SK-N-SH (cell line): ENCODE data around the gene AFAP1. TPM values are rescaled to one million over a fixed set of nuclear protein-coding genes. Genes with fewer than 3 reads are reported as not detected.
A peak's percentile ranks its signal among the peaks of the same experiment; 100 is the strongest.

Source experiments
- CTCF ChIA-PET: fragments of 300-600, 350-600 bp; formaldehyde crosslinking; extraction: SDS; loops from one replicate; lab custom pipeline; 2021; lab: Yijun Ruan, JAX
- POLR2A ChIA-PET: fragments of 350-600 bp; sonication (Branson Sonifier 250); formaldehyde crosslinking; extraction: SDS; loops from one replicate; lab custom pipeline; 2020; ENCODE audit warnings: antibody characterized with exemption, inconsistent platforms; lab: Yijun Ruan, JAX
- DNase-seq: peaks from one replicate; pipeline ENCODE4 v3.0.0; 2012
- H2AFZ ChIP-seq: fragments of 200-600 bp; sonication (generic); 2 replicates; pipeline ENCODE4 v1.8.1; 2016; ENCODE audit warnings: antibody characterized with exemption, mild to moderate bottlenecking, low read depth
- H3F3A ChIP-seq: fragments of 200-600 bp; sonication (generic); replicated peaks from 2 replicates; pipeline ENCODE3; 2016; ENCODE audit warnings: antibody characterized with exemption, mild to moderate bottlenecking; ENCODE audit not compliant: insufficient read depth
- H3K27ac ChIP-seq, 2 experiments: fragments of 200-500 bp in 1 of 2; fragments of 200-600 bp in 1 of 2; sonication (Bioruptor generic) in 1 of 2; sonication (generic), shearing (Covaris generic) in 1 of 2; 2 replicates each; pipeline versions ENCODE4 v1.5.1 to v1.6.1; 2014 to 2016; ENCODE audit warnings: low read depth in 2 of 2, inconsistent platforms in 1 of 2, low read length in 1 of 2, mild to moderate bottlenecking in 1 of 2, mixed read lengths in 1 of 2
- H3K27me3 ChIP-seq: fragments of 200-600 bp; sonication (generic), shearing (Covaris generic); 2 replicates; pipeline ENCODE4 v1.6.1; 2016; ENCODE audit warnings: mixed run types; ENCODE audit not compliant: insufficient read depth
- H3K36me3 ChIP-seq, 2 experiments: fragments of 200-500 bp in 1 of 2; fragments of 200-600 bp in 1 of 2; sonication (Bioruptor generic) in 1 of 2; sonication (generic) in 1 of 2; replicated peaks in 1 of 2; 2 replicates each; pipeline versions ENCODE3 to v1.5.1; 2014 to 2016; ENCODE audit warnings: low read length in 1 of 2, mild to moderate bottlenecking in 1 of 2; ENCODE audit not compliant: insufficient read depth in 2 of 2, control insufficient read depth in 1 of 2
- H3K4me1 ChIP-seq, 2 experiments: fragments of 200-500 bp in 1 of 2; fragments of 200-600 bp in 1 of 2; sonication (Bioruptor generic) in 1 of 2; sonication (generic), shearing (Covaris generic) in 1 of 2; 2 replicates each; pipeline versions ENCODE4 v1.5.1 to v1.6.1; 2014 to 2016; ENCODE audit warnings: low read depth in 1 of 2, low read length in 1 of 2, mixed run types in 1 of 2; ENCODE audit not compliant: insufficient read depth in 2 of 2, control insufficient read depth in 1 of 2
- H3K4me2 ChIP-seq: fragments of 200-600 bp; sonication (generic), shearing (Covaris generic); 2 replicates; pipeline ENCODE4 v1.6.1; 2017; ENCODE audit warnings: mixed run types
- H3K4me3 ChIP-seq, 2 experiments: fragments of 200-500 bp in 1 of 2; fragments of 200-600 bp in 1 of 2; sonication (Bioruptor generic) in 1 of 2; sonication (generic), shearing (Covaris generic) in 1 of 2; 2 replicates each; pipeline versions ENCODE4 v1.5.1 to v1.8.1; 2014 to 2016; ENCODE audit warnings: low read depth in 2 of 2, inconsistent platforms in 1 of 2, low read length in 1 of 2, mild to moderate bottlenecking in 1 of 2, mixed read lengths in 1 of 2, moderate library complexity in 1 of 2
- H3K79me2 ChIP-seq: fragments of 200-600 bp; sonication (generic); 2 replicates; pipeline ENCODE4 v1.8.1; 2017; ENCODE audit warnings: mild to moderate bottlenecking; ENCODE audit not compliant: insufficient read depth
- H3K9ac ChIP-seq: fragments of 200-600 bp; sonication (generic); 2 replicates; pipeline ENCODE4 v1.6.1; 2017; ENCODE audit warnings: mixed run types
- H3K9me2 ChIP-seq: fragments of 200-600 bp; sonication (generic); 2 replicates; pipeline ENCODE4 v1.6.1; 2017; ENCODE audit warnings: mixed run types
- H3K9me3 ChIP-seq: fragments of 200-600 bp; sonication (generic); 2 replicates; pipeline ENCODE4 v1.6.1; 2017; ENCODE audit warnings: mixed run types, mild to moderate bottlenecking, moderate library complexity
- H4K20me1 ChIP-seq: fragments of 200-600 bp; sonication (generic); 2 replicates; pipeline ENCODE4 v1.6.1; 2017; ENCODE audit warnings: mild to moderate bottlenecking, mixed run types; ENCODE audit not compliant: insufficient read depth
- CTCF ChIP-seq: fragments of 200-600 bp; sonication (generic); IDR thresholded peaks from 2 replicates; pipeline ENCODE4 v1.6.1; 2017; ENCODE audit warnings: antibody characterized with exemption, mild to moderate bottlenecking, moderate library complexity
- ELF1 ChIP-seq: IDR thresholded peaks from 2 replicates; pipeline ENCODE4 v1.4.0; 2012
- GABPA ChIP-seq: IDR thresholded peaks from 2 replicates; pipeline ENCODE4 v1.4.0; 2012; ENCODE audit warnings: low read depth, mild to moderate bottlenecking
- JUND ChIP-seq: IDR thresholded peaks from 2 replicates; pipeline ENCODE4 v1.4.0; 2012
- MAX ChIP-seq: IDR thresholded peaks from 2 replicates; pipeline ENCODE4 v1.4.0; 2012; ENCODE audit warnings: low read depth
- NRF1 ChIP-seq: IDR thresholded peaks from 2 replicates; pipeline ENCODE4 v1.6.1; 2012; ENCODE audit warnings: low read depth, mild to moderate bottlenecking, low read length
- RAD21 ChIP-seq: IDR thresholded peaks from 2 replicates; pipeline ENCODE4 v1.6.1; 2012; ENCODE audit warnings: mild to moderate bottlenecking, low read length
- RCOR1 ChIP-seq: fragments of 150-350 bp; IDR thresholded peaks from 2 replicates; pipeline ENCODE4 v1.6.1; 2017; ENCODE audit warnings: antibody characterized with exemption, low read length
- REST ChIP-seq: IDR thresholded peaks from 2 replicates; pipeline ENCODE4 v1.6.1; 2012; ENCODE audit warnings: mild to moderate bottlenecking, low read depth, low read length, moderate library complexity
- RFX5 ChIP-seq: IDR thresholded peaks from 2 replicates; pipeline ENCODE4 v1.6.1; 2012; ENCODE audit warnings: mild to moderate bottlenecking, improper control_type of control experiment, low read length
- SMC3 ChIP-seq: IDR thresholded peaks from 2 replicates; pipeline ENCODE4 v1.6.1; 2012; ENCODE audit warnings: low read depth, low read length, improper control_type of control experiment
- TAF1 ChIP-seq: IDR thresholded peaks from 2 replicates; pipeline ENCODE4 v1.6.1; 2012; ENCODE audit warnings: low read depth, mild to moderate bottlenecking, low read length, moderate library complexity, borderline replicate concordance
- TCF12 ChIP-seq: IDR thresholded peaks from 2 replicates; pipeline ENCODE4 v1.4.0; 2012
- TEAD4 ChIP-seq: IDR thresholded peaks from 2 replicates; pipeline ENCODE4 v1.4.0; 2012; ENCODE audit warnings: mild to moderate bottlenecking, borderline replicate concordance; ENCODE audit not compliant: insufficient read depth
- USF1 ChIP-seq: IDR thresholded peaks from 2 replicates; pipeline ENCODE4 v1.4.0; 2012; ENCODE audit warnings: low read depth, borderline replicate concordance
- WGBS: methylation state at CpG from one replicate; pipeline ENCODE4 v1.1.6; 2017; ENCODE audit warnings: low lambda C conversion rate; 5-methylcytosine and 5-hydroxymethylcytosine counted together
- polyA plus RNA-seq, 3 experiments: library from polyadenylated mRNA; depleted of rRNA; stranded (reverse); fragments of >200 nt; gene quantifications; 2 replicates each; pipeline ENCODE4 v1.2.3, GENCODE V29; 2012

AFAP1 gene
- polyA plus RNA-seq, 1 of the 3 experiments (the other 2 are of a cell fraction): 67.9 TPM

- DNase-seq: no peak
- CTCF ChIA-PET: interaction anchor here (1.1 kb wide), 2 partner anchors 58 to 115 kb away, joined by 3 to 4 read pairs; no protein-coding TSS in a partner anchor
- Histone ChIP-seq H3K79me2 (peaks cover 99% of the 10 kb centered on the region), H3K27me3 (no peaks in the 10 kb centered on the region), H3K4me1 (peaks cover 18 to 43% of the 10 kb centered on the region in 2 experiments), H3K9me2 (no peaks in the 10 kb centered on the region), H3K36me3 (peaks cover 29 to 56% of the 10 kb centered on the region in 2 experiments), H4K20me1 (peaks cover 25% of the 10 kb centered on the region), H3K4me3 (peak overlapping the region; percentile 16 to 29; a peak in 1 of 4 replicates), H3K4me2 (peak overlapping the region; percentile 61), H3K27ac (peak overlapping the region; percentile 82 to 86), H3K9me3 (no peaks in the 10 kb centered on the region)
- POLR2A ChIA-PET: interaction anchor here (0.8 kb wide), 1 partner anchor 31 kb away, joined by 4 read pairs; no protein-coding TSS in a partner anchor
- no peak for TF ChIP-seq NRF1
- no peak for TF ChIP-seq REST
- TF ChIP-seq SMC3: no peak
- no peak for TF ChIP-seq TCF12
- TF ChIP-seq RAD21: no peak
- no peak for TF ChIP-seq RCOR1
- TF ChIP-seq JUND: no peak
- TF ChIP-seq MAX: no peak
- no peak for TF ChIP-seq GABPA
- TF ChIP-seq CTCF: no peak
- no peak for TF ChIP-seq USF1
- TF ChIP-seq TEAD4: no peak
- no peak for TF ChIP-seq ELF1
- TF ChIP-seq RFX5: no peak
- TF ChIP-seq TAF1: no peak
- TF ChIP-seq, all 33 proteins: peak for 0
- WGBS: 93% methylated on average over 15 of the region's 16 CpGs
- H3K9ac ChIP-seq: peak overlapping the region; percentile 41
- H3F3A ChIP-seq: peaks cover 59% of the 10 kb centered on the region
- no peak overlapping the region for H2AFZ ChIP-seq
These were observed 68.3 kb downstream of the AFAP1 start for GRCh38 chr4:7871356-7871755.
